Occipital lobe (tissue), 2 donors: ENCODE data around the gene IBA57. TPM values are rescaled to one million over a fixed set of nuclear protein-coding genes. Genes with fewer than 3 reads are reported as not detected.

Source experiments
- DNase-seq: peaks from one replicate; lab custom pipeline; 2025; lab: John Stamatoyannopoulos, UW
- total RNA-seq: library from RNA; depleted of rRNA; stranded (reverse); fragments of >200 nt; gene quantifications from one replicate; pipeline ENCODE4 v1.2.3, GENCODE V29; 2014

The IBA57 gene
- total RNA-seq, 1 donor from 2014 or later = 4.2 TPM

DNA sequence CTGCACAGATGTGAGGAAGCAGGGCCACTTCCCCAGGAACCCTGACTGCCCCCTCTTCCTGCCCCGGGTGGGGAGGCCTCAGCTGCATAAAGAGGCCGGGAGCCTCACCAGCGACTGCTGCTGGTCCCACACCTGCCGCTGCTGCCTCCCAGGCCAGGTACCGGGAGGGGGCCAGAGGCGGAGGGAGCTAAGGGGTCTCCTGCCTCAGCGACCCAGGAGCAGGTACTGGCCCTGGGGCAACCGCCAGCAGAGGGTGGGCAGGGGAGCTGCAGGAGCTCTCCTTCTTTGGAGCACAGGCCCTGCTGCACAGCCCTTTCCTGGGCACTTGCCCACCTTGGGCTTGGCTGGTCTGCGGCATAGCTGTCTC lies 9.1 kb upstream of the IBA57 start:
- DNase-seq = no peak

DNA sequence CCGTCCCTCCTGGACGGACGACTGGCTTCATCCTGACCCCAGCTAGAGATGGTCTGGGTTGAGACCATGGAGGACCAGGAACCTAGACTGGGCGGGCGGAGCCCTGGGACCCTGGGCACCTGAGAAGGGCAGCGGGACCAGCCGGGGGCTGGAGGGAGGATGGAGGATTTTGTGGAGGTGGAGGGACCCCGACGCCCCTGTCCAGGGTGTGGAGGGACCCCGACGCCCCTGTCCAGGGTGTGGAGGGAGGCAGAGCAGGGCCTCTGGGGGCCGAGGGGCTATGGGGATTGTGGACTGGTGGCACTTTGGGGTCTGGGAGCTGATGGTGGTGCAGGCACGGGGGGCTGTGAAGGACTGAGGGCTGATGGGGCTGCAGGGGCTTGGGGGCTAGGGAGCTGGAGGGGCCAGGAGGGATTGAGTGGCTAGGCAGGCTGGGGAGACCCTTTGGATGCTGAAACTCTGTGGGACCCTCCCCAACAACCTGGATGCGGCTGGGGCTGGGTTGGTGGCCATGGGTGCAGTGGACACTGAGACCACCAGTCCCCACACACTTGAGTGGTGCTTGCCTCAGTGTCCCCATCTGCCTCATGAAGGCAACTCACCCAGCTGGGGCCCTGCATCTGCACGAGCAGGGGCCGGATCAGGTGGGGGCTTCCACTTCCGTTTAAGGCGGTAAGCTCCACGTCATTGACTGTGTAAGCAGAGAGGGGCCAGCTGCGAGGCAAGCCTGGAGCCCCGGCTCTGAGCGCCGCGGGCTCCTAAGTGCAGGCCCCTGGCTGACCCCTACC lies 8.5 kb upstream of the IBA57 start:
- DNase-seq = no peak

DNA sequence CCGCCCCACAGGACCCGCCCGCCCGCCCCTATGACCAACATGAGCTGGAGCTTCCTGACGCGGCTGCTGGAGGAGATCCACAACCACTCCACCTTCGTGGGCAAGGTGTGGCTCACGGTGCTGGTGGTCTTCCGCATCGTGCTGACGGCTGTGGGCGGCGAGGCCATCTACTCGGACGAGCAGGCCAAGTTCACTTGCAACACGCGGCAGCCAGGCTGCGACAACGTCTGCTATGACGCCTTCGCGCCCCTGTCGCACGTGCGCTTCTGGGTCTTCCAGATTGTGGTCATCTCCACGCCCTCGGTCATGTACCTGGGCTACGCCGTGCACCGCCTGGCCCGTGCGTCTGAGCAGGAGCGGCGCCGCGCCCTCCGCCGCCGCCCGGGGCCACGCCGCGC lies 7.9 kb upstream of the IBA57 start:
- DNase-seq = no peak

DNA sequence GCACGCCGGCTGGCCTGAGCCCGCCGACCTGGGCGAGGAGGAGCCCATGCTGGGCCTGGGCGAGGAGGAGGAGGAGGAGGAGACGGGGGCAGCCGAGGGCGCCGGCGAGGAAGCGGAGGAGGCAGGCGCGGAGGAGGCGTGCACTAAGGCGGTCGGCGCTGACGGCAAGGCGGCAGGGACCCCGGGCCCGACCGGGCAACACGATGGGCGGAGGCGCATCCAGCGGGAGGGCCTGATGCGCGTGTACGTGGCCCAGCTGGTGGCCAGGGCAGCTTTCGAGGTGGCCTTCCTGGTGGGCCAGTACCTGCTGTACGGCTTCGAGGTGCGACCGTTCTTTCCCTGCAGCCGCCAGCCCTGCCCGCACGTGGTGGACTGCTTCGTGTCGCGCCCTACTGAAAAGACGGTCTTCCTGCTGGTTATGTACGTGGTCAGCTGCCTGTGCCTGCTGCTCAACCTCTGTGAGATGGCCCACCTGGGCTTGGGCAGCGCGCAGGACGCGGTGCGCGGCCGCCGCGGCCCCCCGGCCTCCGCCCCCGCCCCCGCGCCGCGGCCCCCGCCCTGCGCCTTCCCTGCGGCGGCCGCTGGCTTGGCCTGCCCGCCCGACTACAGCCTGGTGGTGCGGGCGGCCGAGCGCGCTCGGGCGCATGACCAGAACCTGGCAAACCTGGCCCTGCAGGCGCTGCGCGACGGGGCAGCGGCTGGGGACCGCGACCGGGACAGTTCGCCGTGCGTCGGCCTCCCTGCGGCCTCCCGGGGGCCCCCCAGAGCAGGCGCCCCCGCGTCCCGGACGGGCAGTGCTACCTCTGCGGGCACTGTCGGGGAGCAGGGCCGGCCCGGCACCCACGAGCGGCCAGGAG lies 7.2 kb upstream of the IBA57 start:
- DNase-seq = no peak

DNA sequence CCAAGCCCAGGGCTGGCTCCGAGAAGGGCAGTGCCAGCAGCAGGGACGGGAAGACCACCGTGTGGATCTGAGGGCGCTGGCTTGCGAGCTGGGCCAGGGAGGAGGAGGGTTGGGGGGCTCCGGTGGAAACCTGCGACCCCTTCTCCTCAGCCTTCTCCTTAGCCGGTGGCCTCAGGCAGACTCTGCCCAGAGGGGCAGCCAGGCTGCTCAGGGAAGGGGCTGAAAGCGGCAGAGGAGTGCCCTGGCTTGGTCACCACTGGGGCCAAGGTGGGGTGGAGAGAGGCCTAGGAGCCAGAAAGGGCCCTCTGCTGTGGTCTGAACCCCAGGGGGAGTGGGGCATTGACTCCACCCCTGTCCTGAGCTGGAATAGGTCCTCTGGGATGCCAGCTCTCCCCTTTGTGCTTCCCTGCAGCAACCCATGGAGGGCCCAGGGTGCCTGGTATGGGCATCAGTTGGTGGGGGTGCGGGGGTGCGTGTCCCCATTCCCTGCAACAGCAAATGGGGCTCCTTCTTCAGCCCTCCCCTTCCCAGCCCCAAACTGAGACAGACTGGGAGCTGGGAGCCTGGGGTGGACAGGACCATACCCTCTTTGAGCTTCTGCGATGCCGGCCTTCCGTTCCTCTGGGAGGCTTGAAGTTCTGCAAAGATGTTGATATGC lies 6.5 kb upstream of the IBA57 start:
- no peak for DNase-seq

DNA sequence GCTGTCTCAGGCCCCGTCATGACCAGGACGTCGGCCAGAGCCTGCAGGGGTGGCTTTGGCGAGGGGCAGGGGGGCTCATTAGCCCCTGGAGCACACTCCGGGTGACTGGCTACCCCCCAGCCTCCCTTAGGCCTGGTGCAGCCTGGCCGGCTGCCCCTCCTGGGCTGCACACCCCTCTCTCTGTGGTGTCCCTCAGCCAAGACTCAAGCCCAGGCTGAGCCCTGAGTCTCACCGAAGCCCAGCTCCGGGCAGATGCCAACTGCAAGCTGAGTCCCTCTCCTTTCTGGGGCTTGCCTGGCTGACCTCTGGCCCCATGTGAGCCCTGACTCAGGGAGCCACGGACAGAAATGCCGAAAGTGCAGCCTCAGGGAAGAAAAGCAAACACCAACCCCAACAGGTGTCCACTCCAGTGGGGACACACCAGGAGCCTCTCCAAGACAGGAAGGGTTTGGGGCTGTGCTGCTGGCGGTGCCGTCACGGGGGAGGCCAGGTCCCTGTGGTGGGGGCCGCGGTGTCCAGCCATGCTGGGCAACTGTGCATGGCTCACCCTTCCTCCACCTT lies 5.3 kb upstream of the IBA57 start:
- DNase-seq = no peak

DNA sequence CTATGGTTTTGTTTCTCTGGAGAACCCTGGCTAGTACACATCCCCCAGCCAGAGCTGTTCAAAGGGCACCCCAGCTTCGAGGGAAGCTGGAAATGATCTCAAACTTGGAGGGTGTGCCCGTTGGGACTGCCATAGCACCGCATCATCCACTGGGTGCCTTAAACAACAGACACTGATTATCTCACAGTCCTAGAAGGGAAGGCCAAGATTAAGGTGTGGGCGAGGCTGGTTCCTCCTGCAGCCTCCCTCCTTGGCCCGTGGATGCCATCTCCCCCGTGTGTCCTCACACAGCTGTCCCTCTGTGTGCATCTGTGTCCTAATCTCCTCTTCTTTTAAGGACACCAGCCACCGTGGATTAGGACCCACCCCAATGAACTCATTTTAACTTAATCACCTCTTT lies 4.2 kb upstream of the IBA57 start:
- no peak for DNase-seq

DNA sequence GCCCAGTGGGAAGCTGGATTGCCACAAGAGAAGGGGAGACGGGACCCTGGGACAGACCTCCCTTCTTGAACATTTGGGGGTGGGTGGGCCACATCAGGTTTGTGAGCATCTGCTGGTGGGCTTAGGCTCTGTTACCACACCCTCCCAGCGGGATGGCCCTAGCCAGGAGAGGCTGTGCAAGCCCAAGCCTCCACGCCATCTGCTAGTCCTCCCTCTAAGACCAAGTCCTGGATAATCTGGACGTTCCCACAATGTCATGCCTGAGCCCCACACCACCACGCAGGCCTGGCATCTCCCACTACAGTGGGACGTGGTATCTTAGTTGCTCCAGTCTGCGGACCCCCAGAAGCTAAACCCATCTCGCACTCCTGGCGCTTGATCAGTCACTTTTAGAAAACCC lies 3.7 kb upstream of the IBA57 start:
- DNase-seq = no peak

DNA sequence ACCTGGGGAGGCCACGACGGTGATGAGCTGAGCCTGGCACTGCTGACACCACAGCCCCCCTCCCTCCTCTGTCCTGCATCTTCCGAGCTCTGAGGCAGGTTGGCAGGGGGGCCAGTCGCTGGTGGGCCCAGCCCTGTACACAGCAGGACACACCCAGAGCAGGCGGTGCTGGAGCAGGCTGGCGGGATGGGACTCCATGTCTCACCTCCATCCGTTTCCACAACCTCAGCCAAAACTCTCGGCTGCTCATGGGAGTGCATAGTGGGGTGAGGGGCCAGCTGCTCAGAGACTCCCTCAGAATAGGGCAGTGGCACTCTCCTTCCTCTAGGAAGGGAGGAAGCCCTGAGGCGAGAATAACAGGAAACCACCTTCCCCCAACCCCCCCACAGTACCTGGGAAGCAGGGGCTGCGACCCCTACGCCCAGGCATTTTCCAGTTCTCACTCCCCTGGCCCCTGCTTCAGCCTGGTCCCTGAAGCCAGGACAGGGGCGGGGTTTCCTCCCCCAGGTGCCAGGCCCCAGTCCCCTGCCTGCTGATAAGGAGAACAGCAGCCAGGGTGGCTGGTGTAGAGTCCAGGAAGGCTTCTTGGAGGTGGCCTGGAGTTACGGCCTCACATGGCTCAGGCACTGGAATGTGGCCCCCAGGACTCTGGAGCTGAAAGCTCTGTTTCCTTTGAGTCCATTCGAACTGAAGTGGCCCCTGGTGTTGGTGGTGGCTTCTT lies 3.2 kb upstream of the IBA57 start:
- no peak for DNase-seq

DNA sequence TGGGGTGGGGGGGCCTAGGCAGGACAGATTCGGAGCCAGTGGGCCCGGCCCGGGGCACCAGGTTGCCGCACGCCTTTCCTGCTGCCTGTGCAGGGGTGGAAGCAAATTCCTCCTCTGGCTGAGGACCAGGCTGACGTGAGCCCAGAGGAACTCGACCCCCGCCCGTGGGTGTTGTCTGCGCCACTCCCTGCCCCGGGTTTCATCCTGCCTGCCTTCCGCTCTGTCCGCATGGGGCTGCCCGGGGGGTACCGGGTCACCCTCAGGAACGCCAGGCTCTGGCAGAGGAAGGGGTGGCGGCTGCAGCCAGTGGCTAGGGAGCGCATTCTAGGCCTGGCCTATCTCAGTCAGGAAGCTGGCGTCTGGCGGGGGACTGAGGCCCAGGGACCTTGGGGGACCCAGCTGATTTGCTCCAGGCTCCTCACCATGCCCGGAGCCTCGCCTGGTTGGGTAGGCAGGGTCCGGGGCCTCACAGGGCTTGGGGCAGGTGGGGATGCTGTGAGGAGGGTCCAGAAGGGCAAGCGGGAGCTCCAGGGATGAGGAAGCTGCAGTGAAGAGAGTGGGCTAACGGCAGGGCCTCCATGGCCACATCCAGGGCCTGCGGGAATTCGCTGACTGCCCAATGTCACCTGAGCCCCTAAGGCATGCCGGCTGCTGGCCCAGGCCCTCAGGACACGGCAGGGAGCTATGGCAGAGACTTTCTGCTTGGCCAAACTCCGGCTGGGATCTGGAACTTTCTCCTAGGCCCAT lies 2.4 kb upstream of the IBA57 start:
- DNase-seq = no peak

DNA sequence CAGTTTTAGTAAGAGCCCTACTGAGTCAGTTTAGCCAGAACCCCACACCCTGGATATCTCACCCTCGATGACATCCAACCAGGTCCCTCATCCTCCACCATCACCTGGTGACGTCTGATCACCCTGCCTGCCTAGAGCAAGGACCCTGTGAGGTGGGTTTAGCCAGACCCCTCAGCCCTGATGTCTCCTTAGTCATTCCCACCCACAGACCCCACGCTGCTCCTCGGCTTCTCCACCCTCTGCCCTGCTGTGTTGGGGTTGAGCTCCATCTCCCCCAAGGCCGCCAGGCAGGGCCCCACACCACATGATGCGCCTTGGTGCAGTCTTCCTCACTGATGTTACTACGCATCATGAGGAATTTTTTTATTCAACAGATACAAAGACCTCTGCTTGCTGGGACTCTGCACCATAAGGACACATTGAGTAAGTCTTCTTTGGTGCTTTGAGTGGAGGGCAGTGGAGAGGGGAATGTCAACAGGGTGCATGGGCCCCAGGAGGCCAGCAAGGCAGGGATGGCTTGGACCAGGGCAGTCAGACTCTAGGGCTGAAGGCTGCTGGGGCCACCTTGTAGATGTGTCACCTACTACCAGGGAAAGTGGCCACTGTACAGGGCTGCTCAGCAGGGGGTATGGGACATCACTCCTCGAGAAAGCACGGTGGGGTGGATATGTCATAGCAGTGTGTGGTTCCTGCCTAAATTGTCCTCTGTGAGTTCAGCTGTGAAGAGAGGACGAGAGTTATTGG lies 1.7 kb upstream of the IBA57 start:
- no peak for DNase-seq

DNA sequence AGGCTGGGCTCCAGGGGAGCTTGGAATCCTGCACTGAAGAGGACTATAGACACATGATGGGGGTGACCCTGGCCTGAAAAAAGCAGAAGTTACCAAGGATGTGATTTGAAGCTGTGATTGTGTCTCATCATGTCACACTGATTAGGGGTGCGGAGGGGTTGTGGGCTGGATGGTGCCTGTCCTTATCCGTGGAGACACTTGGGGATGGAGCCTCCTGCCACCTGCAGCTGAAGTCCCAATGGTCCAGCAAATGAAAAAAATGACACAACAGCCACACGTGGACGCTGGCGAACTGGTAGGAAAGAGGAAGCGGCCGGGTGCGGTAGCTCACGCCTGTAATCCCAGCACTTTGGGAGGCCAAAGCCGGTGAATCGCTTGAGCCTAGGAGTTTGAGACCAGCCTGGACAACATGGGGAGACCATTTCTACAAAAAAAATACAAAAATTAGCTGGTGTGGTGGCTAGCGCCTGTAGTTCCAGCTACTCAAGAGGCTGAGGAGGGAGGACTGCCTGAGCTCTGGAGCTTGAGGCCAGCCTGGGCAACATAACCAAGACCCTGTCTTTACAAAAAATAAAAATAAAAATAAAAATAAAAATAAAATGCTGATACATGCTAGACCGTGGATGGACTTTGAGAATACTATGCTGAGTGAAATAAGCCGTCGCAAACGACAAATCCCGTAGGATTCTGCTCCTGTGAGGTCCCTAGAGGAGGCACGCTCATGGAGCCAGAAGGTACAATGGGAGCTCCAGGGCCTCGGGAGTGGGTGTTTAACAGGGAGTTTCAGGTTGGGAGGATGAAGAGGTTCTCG lies 838 bp upstream of the IBA57 start:
- no peak for DNase-seq

DNA sequence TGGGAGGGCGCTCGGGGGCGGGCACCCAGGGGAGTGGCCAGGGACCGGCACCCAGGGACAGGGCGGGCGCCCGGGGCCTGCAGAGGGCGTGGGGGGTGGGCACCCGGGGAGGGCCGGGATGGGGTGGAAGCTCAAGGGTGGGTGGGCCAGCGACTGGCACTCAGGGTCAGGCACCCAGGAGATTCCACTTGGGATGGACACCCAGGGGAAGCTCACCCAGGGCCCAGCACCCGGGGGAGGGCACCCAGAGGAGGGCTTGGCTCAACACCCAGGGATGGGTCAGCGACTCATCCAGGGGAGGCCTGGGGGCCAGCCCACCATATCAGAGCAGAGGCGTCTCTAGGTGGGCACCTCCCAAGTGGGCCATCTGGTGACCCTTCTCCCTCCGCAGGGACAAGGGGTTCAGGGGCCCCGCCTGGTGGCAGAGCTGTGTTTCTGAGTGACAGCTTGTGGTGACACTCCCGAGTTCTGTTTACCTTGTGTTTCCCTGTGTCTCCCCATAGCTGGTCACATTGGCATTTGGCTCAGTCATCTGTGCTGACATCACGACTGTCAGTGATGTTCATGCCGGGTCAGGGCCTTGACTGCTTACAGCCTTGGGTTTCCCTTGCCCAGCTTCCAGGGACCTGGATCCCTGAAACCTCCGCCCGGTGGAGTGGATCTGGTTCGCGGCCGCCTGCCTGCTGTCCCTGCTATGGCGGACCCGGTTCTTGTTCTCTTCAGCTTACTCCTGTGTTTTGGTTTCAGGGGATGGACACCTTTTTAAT lies 749 bp downstream of the IBA57 start:
- DNase-seq = no peak

DNA sequence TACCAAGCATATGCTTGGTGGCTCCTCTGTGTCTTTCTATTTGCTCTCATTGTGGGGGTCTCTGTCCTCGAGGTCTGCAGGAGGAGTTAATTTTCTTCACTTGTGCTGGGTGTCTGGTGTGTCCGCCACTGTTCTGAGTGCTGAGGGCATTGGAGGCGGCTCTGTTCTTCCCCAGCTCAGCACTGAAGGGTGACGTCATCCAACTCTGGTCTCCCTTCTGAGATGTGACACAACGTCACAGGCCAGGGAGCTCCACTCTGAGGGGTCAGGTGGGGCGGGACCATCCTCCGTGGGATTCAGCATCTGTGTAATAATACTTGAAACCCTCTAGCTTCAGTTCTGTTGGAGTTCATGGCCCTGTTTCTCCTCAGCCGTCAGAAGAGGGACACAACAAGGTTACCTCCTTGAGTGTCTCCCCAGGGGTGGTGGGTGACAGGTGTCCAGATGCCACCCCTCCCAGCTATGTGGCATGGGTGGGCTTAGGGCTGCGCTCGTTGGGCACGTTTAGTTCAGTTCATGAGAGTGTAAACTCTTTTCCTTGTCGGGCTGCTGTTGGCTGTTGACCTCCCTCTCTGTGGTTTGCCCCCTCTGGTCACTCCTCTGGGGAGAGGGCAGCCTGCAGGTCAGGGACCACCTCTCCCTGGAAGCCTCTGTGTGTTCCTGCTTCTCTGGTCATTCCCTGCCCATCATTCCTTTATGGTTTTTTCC lies 3.1 kb downstream of the IBA57 start:
- DNase-seq = no peak

DNA sequence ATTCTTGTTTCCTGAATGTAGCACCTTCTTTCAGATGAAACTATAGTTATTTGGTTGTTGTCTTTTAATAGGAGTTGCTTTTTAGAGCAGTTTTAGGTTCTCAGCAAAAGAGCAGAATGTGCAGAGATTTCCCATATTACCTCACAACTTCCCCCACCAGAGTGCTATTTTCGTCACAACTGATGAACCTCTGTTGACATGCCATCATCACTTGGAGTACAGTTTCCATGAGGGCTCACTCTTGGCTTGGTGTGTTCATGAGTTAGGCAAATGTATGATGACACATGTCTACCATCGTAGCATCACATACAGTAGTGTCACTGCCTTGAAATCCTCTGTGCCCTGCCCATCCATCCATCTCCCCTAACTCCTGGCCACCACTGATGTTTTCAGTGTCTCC lies 3.7 kb downstream of the IBA57 start:
- DNase-seq = no peak

DNA sequence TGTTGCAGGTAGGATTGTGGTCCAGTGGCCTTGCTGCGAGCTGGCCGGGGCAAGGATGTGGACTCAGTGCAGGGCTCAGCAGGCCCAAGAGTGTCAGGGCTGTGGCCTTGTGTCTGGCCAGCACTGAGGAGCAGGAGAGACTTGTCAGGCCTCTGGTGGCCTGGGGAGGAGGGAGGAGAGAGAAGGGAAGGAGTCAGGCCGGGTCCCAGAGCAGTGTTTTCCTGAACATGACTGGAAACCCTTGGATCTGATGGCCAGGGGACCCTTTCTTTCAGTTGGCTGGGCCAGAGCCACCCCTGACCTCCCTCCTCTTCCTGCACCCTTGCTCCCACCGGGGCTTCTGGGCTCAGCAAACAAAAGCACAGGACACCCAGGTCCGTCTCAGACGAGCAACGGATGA lies 5.1 kb downstream of the IBA57 start:
- no peak for DNase-seq

DNA sequence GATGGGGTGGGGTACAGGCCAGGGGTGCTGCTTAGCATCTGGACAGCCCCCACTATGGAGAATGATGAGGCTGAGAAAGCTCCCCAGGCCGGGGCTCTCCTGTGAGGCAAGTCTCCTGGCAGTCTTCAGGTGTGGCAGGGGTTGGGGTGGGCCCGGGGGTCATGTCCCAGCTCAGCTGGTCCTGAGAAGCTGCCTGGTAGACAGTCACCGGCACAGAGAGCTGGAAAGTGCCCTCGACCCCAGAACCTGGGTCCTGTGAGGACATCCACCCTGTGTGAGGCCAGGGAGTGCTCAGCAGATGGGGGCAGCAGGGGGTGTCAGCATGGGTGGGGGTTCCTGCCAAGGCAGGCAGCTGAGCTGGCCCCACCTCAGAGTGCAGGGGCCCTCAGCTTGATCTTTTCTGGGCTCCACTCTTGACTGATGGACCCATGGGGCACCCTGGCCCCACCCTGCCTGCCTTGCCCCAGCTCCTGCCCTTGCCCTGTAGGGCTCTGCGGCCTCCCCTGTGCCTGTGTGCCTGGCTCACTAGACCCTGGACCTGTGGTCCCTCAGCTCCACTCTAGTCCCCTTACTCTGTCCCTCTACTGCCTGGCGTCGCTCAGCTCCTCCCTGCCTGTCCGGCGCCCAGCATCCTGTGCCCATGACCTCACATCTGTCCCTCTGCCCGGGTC lies 5.8 kb downstream of the IBA57 start:
- DNase-seq = no peak
